Sciatic nerve (tissue), 2 donors: Measurements from ENCODE around the gene PINLYP. TPM values are rescaled to one million over a fixed set of nuclear protein-coding genes. Genes with fewer than 3 reads are reported as not detected.
"Not testable (repeated sequence)": the region's sequence is repeated elsewhere in the genome, so short reads cannot be mapped to it uniquely, and the experiment has no call there.

Experiments used
- ATAC-seq: fragments of 200-7000 bp; cut with Tn5 transposase; one replicate; pipeline ENCODE4 v1.9.1; 2020; ENCODE audit warnings: mild to moderate bottlenecking, moderate library complexity
- DNase-seq: peaks from one replicate; pipeline ENCODE4 v3.0.0-alpha.2; 2020; ENCODE audit warnings: low spot score
- intact Hi-C: fragments of 100-400 bp; cut with DNase I; formaldehyde crosslinking; loops from one replicate; pipeline ENCODE4 v1.14.2; 2022
- total RNA-seq: library from RNA; stranded (reverse); fragmentation: NEBNext Ultra II Directional; extraction: Animal tissue kit (Norgen Biotek cat#: 25700); gene quantifications from one replicate; pipeline ENCODE4 v1.2.1, GENCODE V29; 2021
- donor health status: DM: no; HTN: no; CAD: no.
- donor health status: DM: no; HTN: no; CAD: no.

The PINLYP gene
- total RNA-seq, 1 donor from 2014 or later = 8.0 TPM

DNA sequence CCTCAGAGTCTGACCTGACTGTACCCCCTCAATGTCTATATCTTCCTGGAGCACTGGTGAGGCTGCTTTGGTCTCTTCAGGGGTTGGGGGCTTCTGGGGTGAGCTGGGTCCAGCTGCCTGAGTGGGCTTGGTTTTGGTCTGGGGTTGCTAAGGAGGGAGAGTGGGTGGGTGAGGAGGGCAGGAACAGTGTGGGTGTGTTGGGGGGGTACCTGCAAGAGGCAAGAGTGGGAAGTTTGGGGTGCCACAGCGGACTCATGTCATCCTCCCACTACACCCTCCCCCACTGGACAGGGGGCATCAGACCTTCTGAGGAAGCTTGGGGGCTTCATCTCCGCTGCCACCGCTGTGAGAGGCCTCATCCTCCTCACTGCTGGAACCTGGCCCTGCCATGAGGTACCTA is 29.0 kb upstream of the PINLYP start:
- no peak for ATAC-seq
- intact Hi-C loops = no loop called here

DNA sequence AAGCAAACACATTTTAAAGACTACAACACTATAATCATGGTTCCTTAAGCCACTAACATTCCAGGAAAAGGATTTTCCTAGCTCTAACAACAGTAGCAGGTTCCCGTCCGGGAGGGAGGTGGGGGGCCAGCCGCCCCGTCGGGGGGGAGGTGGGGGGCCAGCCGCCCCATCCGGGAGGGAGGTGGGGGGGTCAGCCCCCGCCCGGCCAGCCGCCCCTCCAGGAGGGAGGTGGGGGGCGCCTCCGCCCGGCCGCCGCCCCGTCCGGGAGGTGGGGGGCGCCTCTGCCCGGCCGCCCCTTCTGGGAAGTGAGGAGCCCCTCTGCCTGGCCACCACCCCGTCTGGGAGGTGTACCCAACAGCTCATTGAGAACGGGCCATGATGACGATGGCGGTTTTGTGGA is 27.7 kb upstream of the PINLYP start:
- ATAC-seq, intact Hi-C loops, DNase-seq: not testable (repeated sequence)

More for the DNA sequence above, 29.0 kb upstream of the PINLYP start:
- no peak for DNase-seq

GRCh38 chr19:43548706-43549105 is 26.9 kb upstream of the PINLYP start:
- no peak for ATAC-seq
- no peak for DNase-seq
- intact Hi-C loops = no loop called here

DNA sequence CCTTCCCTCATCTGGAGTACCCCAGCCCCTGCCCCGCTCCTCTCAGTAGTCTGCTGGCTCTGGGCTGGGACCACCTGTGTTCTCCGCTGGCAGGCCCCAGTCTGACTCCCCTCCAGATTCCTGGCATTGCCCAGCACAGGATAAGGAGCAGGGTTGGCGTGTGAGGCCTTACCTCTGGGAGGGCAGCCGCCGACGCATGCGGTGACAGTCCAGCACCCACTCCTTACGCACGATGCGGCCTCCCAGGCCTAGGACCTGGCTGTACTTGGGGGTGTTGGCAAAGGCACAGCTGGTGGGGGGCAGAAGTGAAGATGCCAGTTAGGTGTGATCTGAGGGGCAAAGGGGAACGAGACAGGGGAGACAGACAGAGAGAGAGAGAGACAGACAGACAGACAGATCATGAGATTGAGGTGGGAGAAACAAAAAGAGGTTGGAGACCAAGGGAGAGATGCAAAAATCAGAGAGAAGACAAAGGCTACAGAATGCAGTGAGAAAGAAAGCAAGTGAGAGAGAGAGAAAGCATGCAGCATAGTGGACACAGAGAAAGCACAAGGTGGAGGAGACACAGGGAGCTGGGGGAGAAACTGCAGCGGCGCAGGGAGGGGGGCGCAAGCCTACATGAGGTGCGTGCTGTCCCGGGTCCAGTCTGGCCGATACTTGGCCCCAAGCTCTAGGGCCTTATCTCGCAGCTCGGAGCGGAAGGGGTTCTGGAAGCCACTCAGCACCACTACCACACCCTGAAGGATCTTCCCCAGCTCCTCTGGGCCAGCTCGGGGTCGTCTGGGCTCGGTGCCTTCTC is 24.0 kb upstream of the PINLYP start:
- ATAC-seq = no peak
- intact Hi-C loops = no loop called here

DNA sequence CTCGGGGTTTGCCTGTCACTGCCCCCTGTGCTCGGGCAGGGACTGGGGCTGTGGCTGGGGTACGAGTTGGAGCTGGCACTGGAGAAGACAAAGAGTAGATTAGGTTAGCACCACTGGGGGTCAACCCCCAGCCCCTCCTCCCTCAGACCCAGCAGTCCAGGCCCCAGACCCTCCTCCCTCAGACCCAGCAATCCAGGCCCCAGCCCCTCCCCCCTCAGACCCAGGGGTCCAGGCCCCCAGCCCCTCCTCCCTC is 23.5 kb upstream of the PINLYP start:
- intact Hi-C loops = no loop called here
- ATAC-seq = no peak
- DNase-seq = no peak

More for the DNA sequence above, 24.0 kb upstream of the PINLYP start:
- no peak for DNase-seq

- intact Hi-C loops = no loop called here
- ATAC-seq = no peak
- no peak for DNase-seq
These were observed 23.0 kb upstream of the PINLYP start for GRCh38 chr19:43552616-43553015.

GRCh38 chr19:43553656-43554055 is 21.9 kb upstream of the PINLYP start:
- DNase-seq (no peak), ATAC-seq (no peak)
- intact Hi-C loops = no loop called here

GRCh38 chr19:43554317-43554895 is 21.2 kb upstream of the PINLYP start:
- intact Hi-C loops = no loop called here
- ATAC-seq (no peak), DNase-seq (no peak)

DNA sequence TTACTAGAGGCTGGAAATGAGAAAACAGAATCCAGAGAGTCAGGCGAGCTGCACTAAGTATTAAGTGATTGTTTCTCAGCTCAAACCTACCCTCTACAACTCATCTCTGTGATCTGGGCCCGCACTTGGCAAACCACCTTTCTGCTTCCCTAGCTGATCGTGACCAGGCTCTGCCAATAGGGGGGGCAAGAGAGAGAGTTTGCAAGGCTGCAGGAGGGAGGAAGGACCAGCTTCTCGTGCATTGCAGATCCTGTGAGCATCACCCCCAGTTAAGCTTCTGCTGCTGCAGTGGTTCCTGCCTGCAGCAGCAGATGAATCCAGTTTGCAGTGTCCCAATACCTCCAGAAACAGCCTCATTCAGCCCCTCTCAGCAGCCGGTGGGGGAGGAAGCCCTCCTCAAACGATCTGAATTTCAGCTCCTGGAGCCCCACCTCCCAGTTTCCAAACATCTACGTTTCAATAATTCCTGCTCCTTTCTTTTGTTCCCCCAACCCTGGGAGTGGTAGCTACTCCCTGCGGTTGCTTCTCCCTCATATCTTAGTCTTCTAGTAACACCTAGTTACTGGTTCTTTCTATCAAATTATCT is 20.3 kb upstream of the PINLYP start:
- ATAC-seq = peak; percentile 64
- DNase-seq = peak; percentile 82
- intact Hi-C loops = no loop called here

GRCh38 chr19:43560687-43561086 is 14.9 kb upstream of the PINLYP start:
- DNase-seq = no peak
- ATAC-seq = no peak
- intact Hi-C loops = no loop called here

DNA sequence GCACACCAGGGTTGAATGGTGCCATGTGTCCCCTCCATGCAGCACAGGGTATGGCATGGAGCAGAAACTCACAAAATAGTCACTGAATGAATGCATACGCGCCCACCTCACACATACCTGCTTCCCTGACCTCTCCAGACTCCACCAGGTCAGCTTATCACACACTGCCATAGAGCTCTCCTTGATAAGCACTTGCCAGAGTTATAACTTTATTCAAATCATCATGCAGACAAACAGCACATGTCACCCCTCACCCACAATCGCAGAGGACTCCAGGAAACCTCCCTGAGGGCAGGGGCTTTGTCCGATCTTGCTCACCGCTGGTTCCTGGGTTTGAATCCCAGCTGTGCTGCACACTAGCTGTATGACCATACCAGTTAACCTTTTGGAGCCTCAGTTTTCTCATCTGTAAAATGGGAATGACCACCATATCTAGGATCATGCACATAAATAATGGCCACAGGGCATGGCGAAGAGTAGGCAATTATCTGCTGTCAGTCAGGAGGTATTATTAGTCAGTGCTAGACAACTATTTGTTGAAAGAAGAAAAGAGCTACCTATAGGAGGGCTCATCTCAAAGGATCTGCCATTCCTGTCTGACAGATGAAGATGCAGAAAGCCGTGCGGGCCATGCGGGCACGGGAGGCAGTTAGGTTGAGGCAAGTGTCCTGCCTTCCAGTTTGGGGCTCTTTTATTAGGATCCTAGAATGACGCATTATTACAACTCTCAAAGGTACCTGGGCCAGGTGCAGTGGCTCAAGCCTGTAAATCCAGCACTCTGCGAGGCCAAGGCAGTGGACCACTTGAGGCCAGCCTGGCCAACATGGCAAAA is 14.2 kb upstream of the PINLYP start:
- DNase-seq (no peak), ATAC-seq (no peak)
- intact Hi-C loops = no loop called here

- no peak for DNase-seq
- intact Hi-C loops = no loop called here
- ATAC-seq = no peak
These were observed 13.3 kb upstream of the PINLYP start for GRCh38 chr19:43562226-43562697.

DNA sequence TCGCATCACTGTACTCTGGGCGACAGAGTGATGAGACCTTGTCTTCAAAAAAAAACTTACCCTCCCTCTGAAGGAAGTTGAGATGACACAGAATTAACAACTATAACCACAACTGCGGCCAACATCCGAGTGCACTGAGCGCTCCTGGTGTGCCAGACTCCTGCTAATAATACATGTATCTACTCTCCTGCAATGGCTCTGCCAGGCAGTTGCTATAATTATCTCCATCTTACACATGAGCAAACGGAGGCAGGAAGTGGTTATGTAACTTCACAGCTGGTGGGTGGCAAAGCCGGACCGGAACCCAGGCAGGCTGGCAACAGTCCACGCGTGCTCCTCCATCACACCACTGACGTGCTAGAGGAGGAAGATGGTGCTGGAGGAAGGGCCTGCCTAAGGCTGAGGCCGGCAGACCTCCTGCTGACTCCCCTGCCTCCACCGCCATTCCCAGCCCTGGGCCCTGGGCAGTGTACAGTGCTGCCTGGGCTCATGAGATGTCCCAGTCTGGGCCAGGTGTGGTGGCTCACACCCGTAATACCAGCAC is 12.8 kb upstream of the PINLYP start:
- DNase-seq = peak; percentile 83
- ATAC-seq = peak; percentile 88
- intact Hi-C loops = no loop called here

- DNase-seq (no peak), ATAC-seq (no peak)
- intact Hi-C loops = no loop called here
These were observed 11.7 kb upstream of the PINLYP start for GRCh38 chr19:43563816-43564457.

GRCh38 chr19:43564800-43565199 is 10.8 kb upstream of the PINLYP start:
- ATAC-seq = no peak
- intact Hi-C loops = no loop called here
- no peak for DNase-seq

DNA sequence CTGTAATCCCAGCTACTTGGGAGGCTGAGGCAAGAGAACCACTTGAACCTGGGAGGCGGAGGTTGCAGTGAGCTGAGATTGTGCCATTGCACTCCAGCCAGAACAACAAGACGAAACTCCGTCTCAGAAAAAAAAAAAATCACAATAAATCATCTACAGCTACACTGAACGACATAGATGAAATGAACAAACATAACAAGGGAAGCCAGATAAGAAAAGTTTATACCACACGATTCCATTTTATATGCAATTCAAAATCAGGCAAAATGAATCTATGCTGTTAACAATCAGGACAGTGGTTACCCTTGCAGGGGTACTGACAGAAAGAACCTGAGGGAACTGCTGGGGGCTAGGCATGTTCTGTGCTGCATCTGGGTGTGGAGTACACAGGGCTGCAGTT is 5.9 kb upstream of the PINLYP start:
- intact Hi-C loops = no loop called here
- ATAC-seq (no peak), DNase-seq (no peak)

DNA sequence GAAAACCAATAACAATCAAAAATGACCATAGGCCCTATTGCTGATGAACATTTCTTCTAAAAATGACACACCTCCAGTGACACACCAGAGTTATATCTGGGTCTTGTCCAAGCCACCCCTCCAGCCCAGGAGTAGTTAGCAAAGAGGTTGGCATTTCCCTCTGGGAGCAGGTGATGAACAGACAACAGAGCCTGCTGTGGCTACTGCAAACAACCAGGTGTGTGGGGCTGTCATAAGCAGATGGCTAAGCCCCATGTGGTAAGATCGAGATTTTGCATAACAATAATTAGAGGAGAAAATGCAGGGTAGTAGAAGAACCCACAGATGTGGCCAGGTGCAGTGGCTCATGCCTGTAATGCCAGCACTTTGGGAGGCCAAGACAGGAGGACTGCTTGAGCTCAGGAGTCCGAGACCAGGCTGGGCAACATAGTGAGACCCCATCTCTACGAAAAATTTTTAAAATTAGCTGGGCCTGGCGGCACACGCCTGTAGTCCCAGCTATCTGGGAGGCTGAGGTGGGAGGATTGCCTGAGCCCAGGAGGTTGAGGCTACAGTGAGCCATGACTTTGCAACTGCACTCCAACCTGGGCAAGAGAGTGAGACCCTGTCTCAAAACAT is 5.3 kb upstream of the PINLYP start:
- ATAC-seq (no peak), DNase-seq (no peak)
- intact Hi-C loops = no loop called here

- DNase-seq (no peak), ATAC-seq (no peak)
- intact Hi-C loops = no loop called here
These were observed 3.4 kb upstream of the PINLYP start for GRCh38 chr19:43572171-43572588.
